ENCODE results near the gene MUC20. TPM values are rescaled to one million over a fixed set of nuclear protein-coding genes. Genes with fewer than 3 reads are reported as not detected.

The MUC20 gene
- polyA plus RNA-seq, 1 donor from 2014 or later = 3.0 TPM

DNA sequence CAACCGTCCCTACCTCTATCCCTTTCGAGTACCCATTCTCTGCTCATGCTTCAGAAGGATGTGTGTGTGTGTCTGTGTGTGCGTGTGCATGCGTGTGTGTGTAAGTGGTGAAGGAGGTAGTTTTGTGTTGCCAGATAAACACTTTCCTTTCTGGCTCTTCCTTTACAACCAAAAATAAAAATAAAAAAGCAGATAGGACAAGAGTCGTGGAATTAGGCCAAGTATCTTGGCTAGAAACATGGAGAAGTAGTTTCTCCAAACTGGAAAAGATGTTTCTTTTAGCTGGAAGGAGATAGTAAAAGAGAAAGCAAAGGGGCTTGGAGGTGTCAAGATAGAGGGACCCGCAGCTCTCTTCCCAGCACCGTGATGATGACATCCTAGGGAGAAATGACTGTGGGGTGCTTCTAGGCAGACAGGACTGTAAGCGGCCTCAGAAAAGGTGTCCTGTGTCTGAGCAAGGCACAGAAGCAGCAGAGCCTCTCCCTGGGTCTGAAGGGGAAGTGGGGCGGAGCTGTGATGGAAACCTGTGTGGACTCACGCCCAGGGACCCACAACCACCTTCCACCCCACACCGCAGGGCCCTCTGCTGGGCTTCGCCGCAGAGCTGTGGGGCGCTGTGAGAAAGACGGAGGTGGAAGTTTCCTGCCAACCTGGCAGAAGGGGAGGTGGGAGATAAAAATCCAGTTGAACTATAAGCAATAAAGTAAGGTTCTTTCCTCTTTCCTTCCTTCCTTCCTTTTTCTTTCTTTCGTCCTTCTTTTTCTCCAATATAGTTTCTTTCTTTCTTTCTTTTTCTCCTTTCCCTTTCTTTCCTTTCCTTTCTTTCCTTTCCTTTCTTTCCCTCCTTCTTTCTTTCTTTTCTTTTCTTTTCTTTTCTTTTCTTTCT lies 35.3 kb downstream of the MUC20 start:
- Histone ChIP-seq H3K27me3 (ENCODE audit: insufficient read depth, low read depth, low read length) (no peaks in the 10 kb centered on the region), H3K4me2 (ENCODE audit: low read length) (no peak overlapping the region), H3K9ac (ENCODE audit: low read length) (no peak overlapping the region), H3K79me2 (replicated peaks; ENCODE audit: insufficient read depth, low read length) (no peaks in the 10 kb centered on the region), H4K20me1 (ENCODE audit: insufficient read depth) (no peaks in the 10 kb centered on the region), H3K9me2 (ENCODE audit: insufficient read depth, low read length) (no peaks in the 10 kb centered on the region), H3F3A (ENCODE audit: insufficient read depth, low read length, poor library complexity, severe bottlenecking) (no peaks in the 10 kb centered on the region), H3K4me3 (ENCODE audit: low read length) (no peak overlapping the region), H3K36me3 (ENCODE audit: insufficient read depth, low read length) (no peaks in the 10 kb centered on the region), H3K27ac (ENCODE audit: low read length) (no peak overlapping the region), H3K9me3 (ENCODE audit: low read length) (no peaks in the 10 kb centered on the region), H2AFZ (ENCODE audit: low read depth, low read length) (no peak overlapping the region)
- TF ChIP-seq EZH2 (IDR thresholded peaks at IDR 0.05; ENCODE audit: borderline replicate concordance, insufficient read depth, low read length, poor library complexity, severe bottlenecking) (no peak), TAF1 (IDR thresholded peaks at IDR 0.05; ENCODE audit: low read depth) (no peak), POLR2AphosphoS5 (IDR thresholded peaks at IDR 0.05) (no peak), EP300 (conservative IDR thresholded peaks at IDR 0.05; ENCODE audit: poor library complexity, severe bottlenecking) (no peak), MXI1 (conservative IDR thresholded peaks at IDR 0.05; ENCODE audit: poor library complexity, severe bottlenecking) (no peak), SMC3 (conservative IDR thresholded peaks at IDR 0.05; ENCODE audit: poor library complexity) (no peak), RAD21 (conservative IDR thresholded peaks at IDR 0.05) (no peak)
- TF ChIP-seq, protein P1, sequence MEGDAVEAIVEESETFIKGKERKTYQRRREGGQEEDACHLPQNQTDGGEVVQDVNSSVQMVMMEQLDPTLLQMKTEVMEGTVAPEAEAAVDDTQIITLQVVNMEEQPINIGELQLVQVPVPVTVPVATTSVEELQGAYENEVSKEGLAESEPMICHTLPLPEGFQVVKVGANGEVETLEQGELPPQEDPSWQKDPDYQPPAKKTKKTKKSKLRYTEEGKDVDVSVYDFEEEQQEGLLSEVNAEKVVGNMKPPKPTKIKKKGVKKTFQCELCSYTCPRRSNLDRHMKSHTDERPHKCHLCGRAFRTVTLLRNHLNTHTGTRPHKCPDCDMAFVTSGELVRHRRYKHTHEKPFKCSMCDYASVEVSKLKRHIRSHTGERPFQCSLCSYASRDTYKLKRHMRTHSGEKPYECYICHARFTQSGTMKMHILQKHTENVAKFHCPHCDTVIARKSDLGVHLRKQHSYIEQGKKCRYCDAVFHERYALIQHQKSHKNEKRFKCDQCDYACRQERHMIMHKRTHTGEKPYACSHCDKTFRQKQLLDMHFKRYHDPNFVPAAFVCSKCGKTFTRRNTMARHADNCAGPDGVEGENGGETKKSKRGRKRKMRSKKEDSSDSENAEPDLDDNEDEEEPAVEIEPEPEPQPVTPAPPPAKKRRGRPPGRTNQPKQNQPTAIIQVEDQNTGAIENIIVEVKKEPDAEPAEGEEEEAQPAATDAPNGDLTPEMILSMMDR (IDR thresholded peaks at IDR 0.05; ENCODE audit: poor library complexity, severe bottlenecking) = no peak
- TF ChIP-seq, protein P2, sequence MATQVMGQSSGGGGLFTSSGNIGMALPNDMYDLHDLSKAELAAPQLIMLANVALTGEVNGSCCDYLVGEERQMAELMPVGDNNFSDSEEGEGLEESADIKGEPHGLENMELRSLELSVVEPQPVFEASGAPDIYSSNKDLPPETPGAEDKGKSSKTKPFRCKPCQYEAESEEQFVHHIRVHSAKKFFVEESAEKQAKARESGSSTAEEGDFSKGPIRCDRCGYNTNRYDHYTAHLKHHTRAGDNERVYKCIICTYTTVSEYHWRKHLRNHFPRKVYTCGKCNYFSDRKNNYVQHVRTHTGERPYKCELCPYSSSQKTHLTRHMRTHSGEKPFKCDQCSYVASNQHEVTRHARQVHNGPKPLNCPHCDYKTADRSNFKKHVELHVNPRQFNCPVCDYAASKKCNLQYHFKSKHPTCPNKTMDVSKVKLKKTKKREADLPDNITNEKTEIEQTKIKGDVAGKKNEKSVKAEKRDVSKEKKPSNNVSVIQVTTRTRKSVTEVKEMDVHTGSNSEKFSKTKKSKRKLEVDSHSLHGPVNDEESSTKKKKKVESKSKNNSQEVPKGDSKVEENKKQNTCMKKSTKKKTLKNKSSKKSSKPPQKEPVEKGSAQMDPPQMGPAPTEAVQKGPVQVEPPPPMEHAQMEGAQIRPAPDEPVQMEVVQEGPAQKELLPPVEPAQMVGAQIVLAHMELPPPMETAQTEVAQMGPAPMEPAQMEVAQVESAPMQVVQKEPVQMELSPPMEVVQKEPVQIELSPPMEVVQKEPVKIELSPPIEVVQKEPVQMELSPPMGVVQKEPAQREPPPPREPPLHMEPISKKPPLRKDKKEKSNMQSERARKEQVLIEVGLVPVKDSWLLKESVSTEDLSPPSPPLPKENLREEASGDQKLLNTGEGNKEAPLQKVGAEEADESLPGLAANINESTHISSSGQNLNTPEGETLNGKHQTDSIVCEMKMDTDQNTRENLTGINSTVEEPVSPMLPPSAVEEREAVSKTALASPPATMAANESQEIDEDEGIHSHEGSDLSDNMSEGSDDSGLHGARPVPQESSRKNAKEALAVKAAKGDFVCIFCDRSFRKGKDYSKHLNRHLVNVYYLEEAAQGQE (IDR thresholded peaks at IDR 0.05; ENCODE audit: borderline replicate concordance) = no peak

DNA sequence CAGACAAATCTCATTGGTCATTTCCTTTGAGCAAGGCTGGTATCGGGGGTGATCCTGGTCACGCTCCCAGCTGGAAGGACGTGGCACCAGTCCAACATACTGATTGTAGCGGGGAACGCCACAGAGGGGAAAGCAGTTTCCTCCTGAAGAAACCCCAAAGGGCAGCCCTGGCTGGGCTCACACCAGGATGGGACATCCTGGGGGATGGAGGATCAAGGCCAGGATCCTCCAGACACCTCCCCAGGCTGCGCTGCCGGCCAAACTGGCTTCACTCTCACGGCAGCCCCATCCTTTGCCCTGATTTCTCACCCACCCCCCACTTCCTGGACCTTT lies 36.6 kb downstream of the MUC20 start:
- Histone ChIP-seq H3K27me3 (ENCODE audit: insufficient read depth, low read depth, low read length) (no peaks in the 10 kb centered on the region), H3K27ac (ENCODE audit: low read length) (no peak overlapping the region), H3K9ac (ENCODE audit: low read length) (no peak overlapping the region), H3K4me2 (ENCODE audit: low read length) (no peak overlapping the region), H3K4me3 (ENCODE audit: low read length) (no peak overlapping the region), H3K79me2 (replicated peaks; ENCODE audit: insufficient read depth, low read length) (no peaks in the 10 kb centered on the region), H3K36me3 (ENCODE audit: insufficient read depth, low read length) (no peaks in the 10 kb centered on the region), H3F3A (ENCODE audit: insufficient read depth, low read length, poor library complexity, severe bottlenecking) (no peaks in the 10 kb centered on the region), H3K9me2 (ENCODE audit: insufficient read depth, low read length) (no peaks in the 10 kb centered on the region), H3K9me3 (ENCODE audit: low read length) (no peaks in the 10 kb centered on the region), H4K20me1 (ENCODE audit: insufficient read depth) (no peaks in the 10 kb centered on the region), H2AFZ (ENCODE audit: low read depth, low read length) (no peak overlapping the region)
- TF ChIP-seq, protein P2 (IDR thresholded peaks at IDR 0.05; ENCODE audit: borderline replicate concordance) = no peak
- TF ChIP-seq MXI1 (conservative IDR thresholded peaks at IDR 0.05; ENCODE audit: poor library complexity, severe bottlenecking) = no peak
- TF ChIP-seq EZH2 (IDR thresholded peaks at IDR 0.05; ENCODE audit: borderline replicate concordance, insufficient read depth, low read length, poor library complexity, severe bottlenecking) = no peak
- TF ChIP-seq EP300 (conservative IDR thresholded peaks at IDR 0.05; ENCODE audit: poor library complexity, severe bottlenecking) = no peak
- TF ChIP-seq, protein P1 (IDR thresholded peaks at IDR 0.05; ENCODE audit: poor library complexity, severe bottlenecking) = no peak
